HFF-Myc (cell line): Measurements from ENCODE around the gene PCDHA1.
A peak's percentile ranks its signal among the peaks of the same experiment; 100 is the strongest.
"Not testable (repeated sequence)": the region's sequence is repeated elsewhere in the genome, so short reads cannot be mapped to it uniquely, and the experiment has no call there.

ENCODE experiments used
- DNase-seq: peaks from one replicate; pipeline ENCODE4 v3.0.0-alpha.2; 2011; ENCODE audit warnings: low read depth; ENCODE audit errors: extremely low read depth
- H3K4me3 ChIP-seq: replicated peaks from 2 replicates; pipeline ENCODE4 v1.5.1; 2011; ENCODE audit warnings: low read depth, mild to moderate bottlenecking, control low read depth, low read length
- TF ChIP-seq, protein P1 (sequence below): IDR thresholded peaks from 2 replicates; pipeline ENCODE4 v1.5.1; 2012; ENCODE audit warnings: mild to moderate bottlenecking, low read depth, low read length, control low read depth; ENCODE audit errors: missing control alignments

Gene PCDHA1

DNA sequence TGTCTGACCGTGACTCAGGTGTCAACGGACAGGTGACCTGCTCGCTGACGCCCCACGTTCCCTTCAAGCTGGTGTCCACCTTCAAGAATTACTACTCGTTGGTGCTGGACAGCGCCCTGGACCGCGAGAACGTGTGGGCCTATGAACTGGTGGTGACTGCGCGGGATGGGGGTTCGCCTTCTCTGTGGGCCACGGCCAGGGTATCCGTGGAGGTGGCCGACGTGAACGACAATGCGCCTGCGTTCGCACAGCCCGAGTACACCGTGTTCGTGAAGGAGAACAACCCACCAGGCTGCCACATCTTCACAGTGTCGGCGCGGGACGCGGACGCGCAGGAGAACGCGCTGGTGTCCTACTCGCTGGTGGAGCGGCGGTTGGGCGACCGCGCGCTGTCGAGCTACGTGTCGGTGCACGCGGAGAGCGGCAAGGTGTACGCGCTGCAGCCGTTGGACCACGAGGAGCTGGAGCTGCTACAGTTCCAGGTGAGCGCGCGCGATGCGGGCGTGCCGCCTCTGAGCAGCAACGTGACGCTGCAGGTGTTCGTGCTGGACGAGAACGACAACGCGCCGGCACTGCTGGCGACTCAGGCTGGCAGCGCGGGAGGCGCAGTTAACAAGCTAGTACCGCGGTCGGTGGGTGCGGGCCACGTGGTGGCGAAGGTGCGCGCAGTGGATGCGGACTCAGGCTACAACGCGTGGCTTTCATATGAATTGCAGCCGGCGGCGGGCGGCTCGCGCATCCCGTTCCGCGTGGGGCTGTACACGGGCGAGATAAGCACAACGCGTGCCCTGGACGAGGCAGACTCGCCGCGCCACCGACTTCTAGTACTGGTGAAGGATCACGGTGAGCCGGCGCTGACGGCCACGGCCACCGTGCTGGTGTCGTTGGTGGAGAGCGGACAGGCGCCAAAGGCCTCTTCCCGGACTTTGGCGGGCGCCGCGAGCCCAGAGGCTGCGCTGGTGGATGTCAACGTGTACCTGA lies 84.6 kb downstream of the PCDHA1 start:
- no peak for DNase-seq
- TF ChIP-seq, protein P1, sequence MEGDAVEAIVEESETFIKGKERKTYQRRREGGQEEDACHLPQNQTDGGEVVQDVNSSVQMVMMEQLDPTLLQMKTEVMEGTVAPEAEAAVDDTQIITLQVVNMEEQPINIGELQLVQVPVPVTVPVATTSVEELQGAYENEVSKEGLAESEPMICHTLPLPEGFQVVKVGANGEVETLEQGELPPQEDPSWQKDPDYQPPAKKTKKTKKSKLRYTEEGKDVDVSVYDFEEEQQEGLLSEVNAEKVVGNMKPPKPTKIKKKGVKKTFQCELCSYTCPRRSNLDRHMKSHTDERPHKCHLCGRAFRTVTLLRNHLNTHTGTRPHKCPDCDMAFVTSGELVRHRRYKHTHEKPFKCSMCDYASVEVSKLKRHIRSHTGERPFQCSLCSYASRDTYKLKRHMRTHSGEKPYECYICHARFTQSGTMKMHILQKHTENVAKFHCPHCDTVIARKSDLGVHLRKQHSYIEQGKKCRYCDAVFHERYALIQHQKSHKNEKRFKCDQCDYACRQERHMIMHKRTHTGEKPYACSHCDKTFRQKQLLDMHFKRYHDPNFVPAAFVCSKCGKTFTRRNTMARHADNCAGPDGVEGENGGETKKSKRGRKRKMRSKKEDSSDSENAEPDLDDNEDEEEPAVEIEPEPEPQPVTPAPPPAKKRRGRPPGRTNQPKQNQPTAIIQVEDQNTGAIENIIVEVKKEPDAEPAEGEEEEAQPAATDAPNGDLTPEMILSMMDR = no peak
- no peak overlapping the region for H3K4me3 ChIP-seq

DNA sequence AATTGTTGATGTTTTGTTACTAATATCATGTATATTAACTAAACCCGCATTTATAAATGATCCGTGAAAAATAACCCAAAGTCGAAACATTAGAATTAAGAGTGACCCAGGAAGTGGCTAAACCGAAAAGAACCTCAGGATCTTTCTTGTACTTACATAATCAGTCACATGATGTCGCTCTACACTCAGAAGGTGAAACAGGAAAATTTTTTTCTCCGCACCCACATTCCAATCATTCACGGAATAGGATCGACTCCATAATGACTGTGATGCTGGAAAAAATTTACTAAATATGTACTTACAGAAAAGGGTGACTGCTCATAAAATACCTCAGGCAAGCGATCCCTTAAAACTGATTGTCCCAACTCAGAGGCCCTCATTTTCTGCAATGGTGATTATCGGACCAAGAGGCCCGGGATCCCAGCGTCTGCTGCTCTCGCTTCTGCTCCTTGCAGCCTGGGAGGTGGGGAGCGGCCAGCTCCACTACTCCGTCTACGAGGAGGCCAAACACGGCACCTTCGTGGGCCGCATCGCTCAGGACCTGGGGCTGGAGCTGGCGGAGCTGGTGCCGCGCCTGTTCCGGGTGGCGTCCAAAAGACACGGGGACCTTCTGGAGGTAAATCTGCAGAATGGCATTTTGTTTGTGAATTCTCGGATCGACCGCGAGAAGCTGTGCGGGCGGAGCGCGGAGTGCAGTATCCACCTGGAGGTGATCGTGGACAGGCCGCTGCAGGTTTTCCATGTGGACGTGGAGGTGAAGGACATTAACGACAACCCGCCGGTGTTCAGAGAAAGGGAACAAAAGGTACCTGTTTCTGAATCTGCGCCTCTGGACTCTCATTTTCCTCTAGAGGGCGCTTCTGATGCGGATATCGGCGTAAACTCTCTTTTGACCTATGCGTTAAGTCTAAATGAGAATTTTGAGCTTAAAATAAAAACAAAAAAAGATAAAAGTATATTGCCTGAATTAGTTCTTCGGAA lies 89.4 kb downstream of the PCDHA1 start, which contains the start of gene PCDHA12:
PCDHA12 (plus strand) TSS at position 224 of the 981 bp plus-strand sequence; CDS start at position 389, 165 bp downstream.
- H3K4me3 ChIP-seq = no peak within 1 kb of the TSS
- TF ChIP-seq, protein P1 = no peak
- DNase-seq = no peak

DNA sequence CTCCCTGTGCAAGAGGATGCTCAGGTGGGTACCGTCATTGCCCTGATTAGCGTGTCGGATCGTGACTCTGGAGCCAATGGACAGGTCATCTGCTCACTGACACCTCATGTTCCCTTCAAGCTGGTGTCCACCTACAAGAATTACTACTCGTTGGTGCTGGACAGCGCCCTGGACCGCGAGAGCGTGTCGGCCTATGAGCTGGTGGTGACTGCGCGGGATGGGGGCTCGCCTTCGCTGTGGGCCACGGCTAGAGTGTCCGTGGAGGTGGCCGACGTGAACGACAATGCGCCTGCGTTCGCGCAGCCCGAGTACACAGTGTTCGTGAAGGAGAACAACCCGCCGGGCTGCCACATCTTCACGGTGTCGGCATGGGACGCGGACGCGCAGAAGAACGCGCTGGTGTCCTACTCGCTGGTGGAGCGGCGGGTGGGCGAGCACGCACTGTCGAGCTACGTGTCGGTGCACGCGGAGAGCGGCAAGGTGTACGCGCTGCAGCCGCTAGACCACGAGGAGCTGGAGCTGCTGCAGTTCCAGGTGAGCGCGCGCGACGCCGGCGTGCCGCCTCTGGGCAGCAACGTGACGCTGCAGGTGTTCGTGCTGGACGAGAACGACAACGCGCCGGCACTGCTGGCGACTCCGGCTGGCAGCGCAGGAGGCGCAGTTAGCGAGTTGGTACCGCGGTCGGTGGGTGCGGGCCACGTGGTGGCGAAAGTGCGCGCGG lies 90.8 kb downstream of the PCDHA1 start:
- not testable (repeated sequence) for H3K4me3 ChIP-seq, DNase-seq

DNA sequence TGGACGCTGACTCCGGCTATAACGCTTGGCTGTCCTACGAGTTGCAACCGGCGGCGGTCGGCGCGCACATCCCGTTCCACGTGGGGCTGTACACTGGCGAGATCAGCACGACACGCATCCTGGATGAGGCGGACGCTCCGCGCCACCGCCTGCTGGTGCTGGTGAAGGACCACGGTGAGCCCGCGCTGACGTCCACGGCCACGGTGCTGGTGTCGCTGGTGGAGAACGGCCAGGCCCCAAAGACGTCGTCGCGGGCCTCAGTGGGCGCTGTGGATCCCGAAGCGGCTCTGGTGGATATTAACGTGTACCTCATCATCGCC lies 91.3 kb downstream of the PCDHA1 start:
- no peak overlapping the region for H3K4me3 ChIP-seq
- no peak for DNase-seq
- TF ChIP-seq, protein P1 = no peak

DNA sequence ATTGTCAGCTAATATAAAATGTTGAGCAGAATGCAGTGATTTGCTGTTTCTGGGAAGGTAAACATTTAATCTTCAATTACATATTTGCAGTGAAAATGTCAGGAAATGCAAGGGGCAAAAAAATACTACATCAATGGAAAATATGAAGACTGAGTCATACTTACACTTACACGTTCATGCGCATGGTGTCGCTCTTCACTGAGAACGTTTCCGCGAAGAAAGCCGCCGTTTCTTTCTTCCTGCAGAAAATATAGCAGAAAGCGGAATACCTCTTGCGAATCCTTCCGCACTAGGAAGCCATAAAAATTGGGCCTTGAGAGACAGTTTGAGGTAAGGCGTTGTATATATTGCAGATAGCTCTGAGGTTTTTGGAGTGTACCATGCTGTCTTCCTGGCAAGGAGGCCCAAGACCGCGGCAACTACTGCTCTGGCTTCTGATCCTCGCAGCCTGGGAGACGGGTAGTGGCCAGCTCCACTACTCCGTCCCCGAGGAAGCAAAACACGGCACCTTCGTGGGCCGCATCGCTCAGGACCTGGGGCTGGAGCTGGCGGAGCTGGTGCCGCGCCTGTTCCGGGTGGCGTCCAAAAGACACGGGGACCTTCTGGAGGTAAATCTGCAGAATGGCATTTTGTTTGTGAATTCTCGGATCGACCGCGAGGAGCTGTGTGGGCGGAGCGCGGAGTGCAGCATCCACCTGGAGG lies 96.1 kb downstream of the PCDHA1 start, which contains the start of gene PCDHA13:
PCDHA13 (plus strand) TSS at position 236 of the 702 bp plus-strand sequence; CDS start at position 381, 145 bp downstream.
- TF ChIP-seq, protein P1 = peak; percentile 24

DNA sequence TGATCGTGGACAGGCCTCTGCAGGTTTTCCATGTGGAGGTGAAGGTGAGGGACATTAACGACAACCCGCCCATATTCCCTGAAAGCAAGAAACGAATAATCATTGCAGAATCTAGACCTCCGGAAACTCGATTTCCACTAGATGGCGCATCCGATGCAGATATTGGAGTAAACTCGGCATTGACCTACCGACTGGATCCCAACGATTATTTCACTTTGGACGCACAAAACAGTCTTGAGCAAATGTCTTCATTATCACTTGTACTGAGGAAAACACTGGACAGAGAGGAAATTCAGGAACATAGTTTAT lies 96.6 kb downstream of the PCDHA1 start:
- H3K4me3 ChIP-seq = no peak overlapping the region
- DNase-seq = no peak
- TF ChIP-seq, protein P1 = peak; percentile 25

More for the DNA sequence above, 96.1 kb downstream of the PCDHA1 start, which contains the start of gene PCDHA13:
- H3K4me3 ChIP-seq = no peak within 1 kb of the TSS
- DNase-seq = no peak
